HG02970 (cell line): Measurements from ENCODE around the gene ARMH3.

Source experiments
- ATAC-seq: cut with Tn5 transposase; IDR thresholded peaks from one replicate; pipeline ENCODE4 v1.9.1; 2021; ENCODE audit warnings: mild to moderate bottlenecking, moderate library complexity, moderate number of reproducible peaks; ENCODE audit not compliant: unreplicated experiment, low FRiP score

ARMH3 gene

DNA sequence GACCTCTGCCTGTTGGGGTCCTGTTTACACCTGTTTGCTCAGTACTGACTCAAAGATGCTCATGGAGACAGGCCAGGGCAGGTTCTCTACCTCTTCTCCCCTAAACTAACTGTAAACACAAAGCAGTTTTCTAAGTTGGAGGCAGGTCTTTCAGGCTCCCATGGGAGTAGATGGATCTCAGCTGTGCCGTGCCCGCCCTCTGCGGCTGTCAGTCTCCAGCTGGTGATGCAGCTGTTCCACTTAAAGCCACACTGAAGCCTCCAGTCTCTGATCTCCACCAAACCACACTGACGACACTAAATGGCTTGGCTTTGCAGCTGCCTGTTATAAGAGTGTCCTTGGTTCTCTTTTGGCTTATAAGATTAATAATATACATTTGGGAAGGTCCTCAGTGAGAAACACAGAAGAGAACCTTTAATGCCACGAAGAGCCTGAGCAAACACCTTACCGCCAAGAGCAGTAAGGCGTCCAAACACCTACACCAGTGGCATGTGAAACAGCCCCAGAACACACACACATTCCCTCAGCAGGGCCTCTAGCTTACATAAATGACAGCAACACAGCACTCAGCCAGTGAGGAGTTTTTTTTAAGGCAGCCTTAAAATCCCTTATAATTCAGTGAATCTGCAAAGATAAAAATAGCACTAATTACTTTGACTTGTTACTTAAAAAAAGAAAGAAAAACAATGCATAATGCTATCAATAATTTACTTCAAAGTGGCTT is 152.0 kb downstream of the ARMH3 start:
- ATAC-seq = peak; percentile 57

DNA sequence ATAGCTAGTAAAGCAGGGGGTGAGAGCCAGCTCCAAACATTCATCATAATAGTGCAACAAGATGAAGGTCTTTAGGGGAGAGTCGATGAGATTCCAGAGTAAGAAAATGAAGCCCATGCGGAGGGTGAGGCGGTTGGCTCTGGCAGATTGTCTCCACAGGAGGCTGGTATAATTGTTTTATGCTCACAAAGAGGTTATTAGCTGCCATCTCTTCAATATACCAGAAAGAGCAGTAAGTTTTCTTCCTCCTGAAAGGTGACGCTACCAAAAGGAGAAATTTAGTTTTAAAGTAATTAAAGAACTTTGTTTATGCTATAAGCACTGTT is 153.2 kb downstream of the ARMH3 start:
- ATAC-seq = no peak

DNA sequence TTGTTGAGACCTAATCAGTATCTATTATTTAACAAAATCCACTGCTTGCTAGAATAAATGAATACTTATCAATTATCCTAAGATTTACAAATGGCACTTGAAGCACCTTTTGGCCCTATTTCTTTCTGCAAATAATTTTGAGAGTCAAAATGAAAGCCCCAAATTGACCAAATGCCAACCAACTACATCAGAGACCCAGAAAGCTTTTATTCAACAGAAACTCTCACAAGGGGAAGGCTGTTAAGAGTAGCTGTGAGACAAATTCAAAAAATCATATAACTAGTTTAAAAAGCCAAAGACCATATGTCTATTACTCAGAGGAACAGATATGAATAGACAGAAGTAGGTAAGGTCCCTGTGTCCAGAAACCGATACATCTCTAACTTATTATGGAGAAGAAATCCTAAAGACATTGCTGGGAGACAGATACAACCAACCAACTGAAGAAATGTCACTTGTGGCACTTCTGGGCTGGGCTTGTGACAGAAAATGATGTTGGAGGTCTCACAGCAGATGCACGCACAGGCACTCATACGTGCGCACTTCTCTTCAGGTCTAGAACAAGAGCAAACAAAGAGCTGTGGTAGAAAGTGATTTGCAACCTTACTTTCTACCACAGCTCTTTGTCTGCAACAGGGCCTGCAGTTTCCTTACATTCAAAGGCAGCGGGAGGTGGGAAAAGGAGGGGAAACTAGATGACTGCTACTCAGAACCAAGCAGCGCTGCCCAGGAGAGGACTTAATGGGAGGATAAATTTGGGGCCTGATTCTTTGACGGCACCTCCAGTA is 153.7 kb downstream of the ARMH3 start:
- no peak for ATAC-seq

- no peak for ATAC-seq
These were observed 154.6 kb downstream of the ARMH3 start for GRCh38 chr10:101901340-101901739.

GRCh38 chr10:101897633-101898032 is 158.3 kb downstream of the ARMH3 start:
- no peak for ATAC-seq

DNA sequence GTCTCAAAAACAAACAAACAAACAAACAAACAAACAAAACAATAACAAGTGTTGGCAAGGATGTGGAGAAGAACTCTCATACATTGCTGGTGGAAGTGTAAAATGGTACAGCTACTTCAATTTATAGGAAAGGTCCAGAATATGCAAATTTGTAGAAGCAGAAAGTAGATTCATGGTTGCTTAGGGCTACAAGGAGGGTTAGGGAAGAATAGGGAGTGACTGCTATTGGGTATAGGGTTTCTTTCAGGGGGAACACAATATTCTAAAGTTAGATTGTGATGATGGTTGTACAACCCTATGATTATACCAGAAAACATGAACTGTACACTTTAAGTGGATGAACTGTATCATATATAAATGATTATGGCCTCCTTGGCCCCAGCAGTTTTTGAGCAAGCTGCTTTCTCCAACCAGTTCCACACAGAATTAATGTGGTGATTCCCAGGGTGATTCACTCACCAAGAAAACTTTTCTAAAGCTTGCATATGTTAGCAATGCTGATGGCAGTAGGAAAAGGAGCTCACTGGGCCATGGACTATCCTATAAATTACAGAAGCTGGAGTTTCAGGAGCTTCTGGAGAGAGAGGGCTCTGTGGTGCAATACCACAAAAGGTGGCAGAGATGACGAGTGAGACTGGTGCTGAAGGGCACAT is 159.6 kb downstream of the ARMH3 start:
- ATAC-seq = no peak

GRCh38 chr10:101895781-101896180 is 160.2 kb downstream of the ARMH3 start:
- ATAC-seq = no peak

GRCh38 chr10:101894742-101895141 is 161.2 kb downstream of the ARMH3 start:
- ATAC-seq = no peak

DNA sequence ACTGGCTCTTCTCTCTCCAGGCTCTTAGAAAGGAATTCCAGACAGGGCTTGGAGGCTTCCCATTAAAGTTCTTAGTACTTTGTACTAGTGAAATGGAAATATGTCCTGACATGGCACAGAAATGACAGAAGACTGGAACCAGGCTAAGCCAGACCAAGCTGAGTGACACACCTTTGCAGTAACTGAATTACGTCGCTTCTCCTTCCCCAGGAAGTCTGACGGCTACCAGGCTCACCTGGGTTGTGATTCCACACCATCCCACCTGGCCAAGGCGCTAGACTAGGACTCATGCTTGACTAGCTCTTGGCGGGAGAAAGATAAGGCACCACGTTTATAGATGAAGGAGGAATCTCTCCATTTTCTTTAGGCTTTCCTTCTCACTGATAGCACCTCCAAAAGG is 161.7 kb downstream of the ARMH3 start:
- no peak for ATAC-seq

- no peak for ATAC-seq
These were observed 162.4 kb downstream of the ARMH3 start for GRCh38 chr10:101893510-101894120.

- ATAC-seq = no peak
These were observed 163.1 kb downstream of the ARMH3 start for GRCh38 chr10:101892782-101893391.

DNA sequence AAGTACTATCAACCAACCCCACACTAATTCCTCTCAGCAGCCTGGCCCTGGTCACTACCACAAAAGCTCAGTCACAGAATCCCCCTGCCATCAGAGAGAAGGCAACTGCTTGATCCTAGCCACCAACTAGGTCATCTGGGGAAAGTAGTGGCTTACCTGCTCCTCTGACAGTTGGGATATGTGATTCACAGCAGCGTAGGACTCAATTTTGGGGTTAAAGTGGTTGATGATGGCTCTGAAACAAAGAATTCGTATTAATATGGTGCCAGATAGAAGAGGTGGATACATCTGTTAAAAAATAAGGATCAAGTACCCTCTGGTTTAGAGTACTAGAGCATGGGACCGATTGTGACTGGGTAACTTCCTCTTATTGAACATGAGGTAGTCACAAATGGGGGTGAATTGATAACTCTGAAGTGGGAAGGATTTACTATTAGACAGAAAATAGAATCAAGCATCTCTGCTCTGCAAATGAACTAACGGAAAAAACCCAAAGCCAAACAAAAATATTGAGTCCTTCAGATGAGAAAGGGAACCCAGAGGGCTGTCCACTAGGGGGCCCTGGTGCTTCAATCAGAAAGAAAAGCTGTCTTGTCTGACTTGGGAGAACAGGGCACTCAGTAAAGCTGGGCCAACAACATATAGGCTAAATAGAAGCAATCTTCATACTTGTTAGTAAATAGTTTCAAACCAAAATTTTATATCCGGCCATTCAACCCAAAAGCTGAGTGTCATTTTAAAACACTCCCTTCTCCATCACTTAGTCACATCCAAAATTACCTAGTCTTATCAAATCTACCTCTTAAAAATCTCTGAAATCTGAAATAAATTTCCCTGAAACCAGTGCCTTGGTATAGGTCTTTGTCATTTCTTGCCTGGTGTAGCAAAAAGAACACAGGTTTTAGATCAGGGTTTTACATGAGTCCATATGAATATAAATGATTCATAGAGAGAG is 166.4 kb downstream of the ARMH3 start:
- ATAC-seq = no peak

- ATAC-seq = no peak
These were observed 167.6 kb downstream of the ARMH3 start for GRCh38 chr10:101888251-101888949.

GRCh38 chr10:101887775-101888174 is 168.2 kb downstream of the ARMH3 start:
- ATAC-seq = no peak

DNA sequence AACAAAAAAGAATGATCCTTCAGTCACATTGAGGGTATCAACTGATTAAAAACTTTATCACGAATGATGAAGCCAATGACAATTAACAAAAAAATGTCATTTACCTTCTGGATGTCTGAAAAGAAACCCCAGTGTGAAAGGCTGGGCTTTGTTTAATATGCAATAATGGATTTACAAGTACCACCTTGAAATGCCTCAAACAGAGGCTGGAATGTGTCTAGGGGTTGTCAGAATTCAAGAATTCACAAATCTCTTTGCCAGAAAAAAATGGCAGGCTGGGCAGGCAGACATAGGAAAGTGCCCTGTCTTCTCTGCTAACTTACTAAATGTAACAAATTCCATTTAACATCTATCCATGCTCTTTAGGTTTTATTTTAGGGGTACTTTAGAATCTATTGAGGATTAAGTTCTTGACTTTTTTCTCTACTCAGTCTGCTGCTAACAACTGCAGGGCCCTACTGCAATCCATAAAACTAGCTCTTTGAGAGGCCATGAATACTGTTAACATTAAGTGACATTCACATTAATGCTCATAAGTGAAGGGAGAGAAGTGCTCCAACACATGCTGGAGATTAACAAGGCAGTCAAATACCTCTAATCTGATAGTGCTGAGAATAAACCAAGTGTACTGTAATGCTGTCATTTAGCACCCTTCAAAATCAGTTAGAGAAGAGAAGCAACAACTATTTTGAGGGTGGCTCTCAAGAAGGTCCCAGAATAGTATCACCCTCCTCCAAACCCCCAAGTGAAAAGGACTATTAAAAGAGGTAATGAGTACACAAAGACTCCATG is 169.3 kb downstream of the ARMH3 start:
- no peak for ATAC-seq

DNA sequence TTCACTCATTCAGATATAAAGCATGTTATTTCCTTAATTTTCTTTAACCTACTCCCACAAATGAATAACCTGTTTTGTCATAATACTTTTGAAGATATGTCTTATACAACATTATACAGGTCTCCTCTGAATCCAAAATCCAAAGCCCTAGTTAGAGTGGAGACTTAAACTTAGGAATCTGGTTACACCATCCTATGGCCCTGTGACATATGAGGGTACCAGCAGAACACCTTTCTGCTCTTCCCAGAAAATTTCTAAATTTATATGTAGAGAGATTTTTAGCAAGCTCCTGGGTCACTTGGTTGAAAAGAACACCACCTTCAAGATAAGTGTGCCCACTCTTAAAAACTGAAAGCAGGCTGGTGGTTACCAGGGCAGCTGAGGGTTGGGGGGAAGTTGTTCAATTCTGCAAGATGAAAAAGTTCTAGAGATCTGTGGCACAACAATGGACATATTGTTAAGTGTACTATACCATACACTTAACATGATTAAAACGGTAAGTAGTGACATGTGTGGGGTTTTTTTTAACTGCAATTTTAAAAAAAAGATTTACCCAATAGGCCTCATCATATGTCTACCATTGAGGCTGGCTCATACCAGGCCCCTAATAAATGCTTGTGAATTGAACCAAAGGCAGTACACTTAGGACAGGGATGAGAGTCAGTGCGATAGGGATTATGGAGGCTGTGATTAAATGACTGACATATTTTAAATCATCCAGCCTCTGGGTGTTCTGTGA is 174.8 kb downstream of the ARMH3 start:
- no peak for ATAC-seq

DNA sequence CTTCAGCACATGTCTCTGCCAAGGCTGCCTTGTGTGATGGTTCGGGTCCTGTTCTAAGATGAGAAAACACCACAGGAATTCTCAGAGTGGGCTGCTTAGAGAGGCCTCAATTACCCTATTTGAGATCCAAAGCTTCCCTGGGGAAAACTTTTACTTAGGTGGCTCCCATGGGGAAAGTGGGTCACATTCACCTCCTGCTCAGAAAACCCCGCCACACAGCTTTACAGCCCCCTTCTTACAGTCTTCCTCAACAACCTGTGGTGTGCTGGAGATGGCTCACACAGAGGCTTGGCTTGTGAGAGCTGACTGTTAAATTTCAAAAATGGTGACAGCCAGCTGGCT is 175.8 kb downstream of the ARMH3 start:
- ATAC-seq = no peak
